IMR-90 (cell line): ENCODE results near the gene SAMD4B. TPM values are rescaled to one million over a fixed set of nuclear protein-coding genes. Genes with fewer than 3 reads are reported as not detected.

Source experiments
- ATAC-seq: fragments of 200-7000 bp; cut with Tn5 transposase; 2 replicates; pipeline ENCODE4 v1.9.1; 2020; ENCODE audit warnings: low read depth, mild to moderate bottlenecking, moderate library complexity
- BruUV-seq: library from RNA; stranded (reverse); fragments of 400-500 nt; replicated peaks from 2 replicates; lab custom pipeline; 2021; lab: Mats Ljungman, UMichigan
- CTCF ChIA-PET: fragments of 300-600 bp; formaldehyde crosslinking; extraction: SDS; loops from one replicate; lab custom pipeline; 2021; ENCODE audit warnings: antibody characterized with exemption; lab: Yijun Ruan, JAX
- POLR2A ChIA-PET: fragments of 300-600 bp; sonication (Branson Sonifier 250); formaldehyde crosslinking; loops from one replicate; lab custom pipeline; 2022; ENCODE audit warnings: antibody characterized with exemption; ENCODE audit not compliant: unreplicated experiment; lab: Charles Lee
- DNase-seq: peaks from one replicate; pipeline ENCODE4 v3.0.0; 2013
- H2AFZ ChIP-seq: replicated peaks from 2 replicates; pipeline ENCODE3; 2013; ENCODE audit warnings: low read length, mild to moderate bottlenecking; ENCODE audit not compliant: poor library complexity
- H2AK5ac ChIP-seq: 2 replicates; pipeline ENCODE4 v1.6.1; 2013; ENCODE audit warnings: low read depth, low read length, inconsistent platforms
- H2AK9ac ChIP-seq: replicated peaks from 2 replicates; pipeline ENCODE3; 2013; ENCODE audit warnings: mild to moderate bottlenecking, low read depth, low read length, moderate library complexity; ENCODE audit not compliant: poor library complexity
- H2BK120ac ChIP-seq: 2 replicates; pipeline ENCODE4 v1.6.1; 2013; ENCODE audit warnings: low read depth, low read length, inconsistent platforms
- H2BK15ac ChIP-seq: 3 replicates; pipeline ENCODE4 v1.6.1; 2013; ENCODE audit warnings: low read depth, low read length, inconsistent platforms
- H2BK20ac ChIP-seq: 2 replicates; pipeline ENCODE4 v1.6.1; 2013; ENCODE audit warnings: low read depth, mild to moderate bottlenecking, inconsistent platforms, low read length, moderate library complexity
- H2BK5ac ChIP-seq: 2 replicates; pipeline ENCODE4 v1.6.1; 2013; ENCODE audit warnings: mild to moderate bottlenecking, low read depth, low read length, inconsistent platforms; ENCODE audit not compliant: poor library complexity, severe bottlenecking
- H3K14ac ChIP-seq: replicated peaks from 2 replicates; pipeline ENCODE4 v1.6.1; 2013; ENCODE audit warnings: low read depth, low read length, inconsistent platforms
- H3K18ac ChIP-seq: 2 replicates; pipeline ENCODE4 v1.6.1; 2013; ENCODE audit warnings: low read depth, low read length, control low read depth
- H3K23ac ChIP-seq: 2 replicates; pipeline ENCODE4 v1.6.1; 2013; ENCODE audit warnings: low read depth, low read length, inconsistent platforms
- H3K27ac ChIP-seq: 2 replicates; pipeline ENCODE4 v1.5.1; 2013; ENCODE audit warnings: mild to moderate bottlenecking, control low read depth, low read length; ENCODE audit not compliant: insufficient read depth
- H3K27me3 ChIP-seq: 2 replicates; pipeline ENCODE4 v1.6.1; 2013; ENCODE audit warnings: low read length; ENCODE audit not compliant: control insufficient read depth, insufficient read depth
- H3K36me3 ChIP-seq: 2 replicates; pipeline ENCODE4 v1.6.1; 2013; ENCODE audit warnings: low read length, mixed read lengths; ENCODE audit not compliant: control insufficient read depth, insufficient read depth
- H3K4ac ChIP-seq: 2 replicates; pipeline ENCODE4 v1.6.1; 2013; ENCODE audit warnings: low read depth, low read length, inconsistent platforms
- H3K4me1 ChIP-seq: 2 replicates; pipeline ENCODE4 v1.6.1; 2013; ENCODE audit warnings: low read length, mixed read lengths; ENCODE audit not compliant: control insufficient read depth, insufficient read depth
- H3K4me2 ChIP-seq: 2 replicates; pipeline ENCODE4 v1.6.1; 2013; ENCODE audit warnings: low read depth, mild to moderate bottlenecking, control low read depth, low read length, moderate library complexity
- H3K4me3 ChIP-seq: 2 replicates; pipeline ENCODE4 v1.5.1; 2013; ENCODE audit warnings: low read depth, mild to moderate bottlenecking, control low read depth, low read length, moderate library complexity; ENCODE audit not compliant: insufficient read depth
- H3K56ac ChIP-seq: 2 replicates; pipeline ENCODE4 v1.6.1; 2013; ENCODE audit warnings: low read length, inconsistent platforms; ENCODE audit not compliant: insufficient read depth; ENCODE audit errors: extremely low read depth
- H3K79me1 ChIP-seq, 2 experiments: 2 replicates each; pipeline ENCODE4 v1.6.1; 2013; ENCODE audit warnings: low read length in 2 of 2, inconsistent platforms in 1 of 2, low read depth in 1 of 2
- H3K9ac ChIP-seq: 2 replicates; pipeline ENCODE4 v1.6.1; 2013; ENCODE audit warnings: low read depth, low read length, control low read depth
- H3K9me1 ChIP-seq: 2 replicates; pipeline ENCODE4 v1.6.1; 2013; ENCODE audit warnings: low read length, inconsistent platforms; ENCODE audit not compliant: insufficient read depth
- H3K9me3 ChIP-seq: 2 replicates; pipeline ENCODE4 v1.6.1; 2013; ENCODE audit warnings: low read length; ENCODE audit not compliant: control insufficient read depth, insufficient read depth
- H4K20me1 ChIP-seq: 2 replicates; pipeline ENCODE4 v1.6.1; 2013; ENCODE audit warnings: low read length, inconsistent platforms; ENCODE audit not compliant: insufficient read depth
- H4K5ac ChIP-seq: 2 replicates; pipeline ENCODE4 v1.6.1; 2013; ENCODE audit warnings: mild to moderate bottlenecking, low read depth, low read length, control low read depth
- H4K8ac ChIP-seq, 2 experiments: 2 replicates each; pipeline ENCODE4 v1.6.1; 2013; ENCODE audit warnings: low read depth in 2 of 2, low read length in 2 of 2, control low read depth in 1 of 2, inconsistent platforms in 1 of 2
- H4K91ac ChIP-seq: 2 replicates; pipeline ENCODE4 v1.6.1; 2013; ENCODE audit warnings: low read depth, low read length, inconsistent platforms; ENCODE audit not compliant: insufficient read depth
- BHLHE40 ChIP-seq: fragments of 150-350 bp; IDR thresholded peaks from 2 replicates; pipeline ENCODE4 v1.6.1; 2016; ENCODE audit warnings: mild to moderate bottlenecking, low read depth, low read length
- CEBPB ChIP-seq: IDR thresholded peaks from 2 replicates; pipeline ENCODE4 v1.6.1; 2012; ENCODE audit warnings: low read depth, low read length, improper control_type of control experiment
- CHD1 ChIP-seq: IDR thresholded peaks from 2 replicates; pipeline ENCODE4 v1.6.1; 2012; ENCODE audit warnings: low read depth, low read length, improper control_type of control experiment
- CTCF ChIP-seq: conservative IDR thresholded peaks from 2 replicates; pipeline ENCODE4 v1.5.1; 2012; ENCODE audit warnings: mild to moderate bottlenecking, low read depth, low read length, improper control_type of control experiment
- FOS ChIP-seq: fragments of 150-350 bp; IDR thresholded peaks from 2 replicates; pipeline ENCODE4 v1.6.1; 2016; ENCODE audit warnings: low read depth, low read length
- MAFK ChIP-seq: IDR thresholded peaks from 2 replicates; pipeline ENCODE4 v1.6.1; 2012; ENCODE audit warnings: low read depth, low read length, improper control_type of control experiment
- MAZ ChIP-seq: IDR thresholded peaks from 2 replicates; pipeline ENCODE4 v1.6.1; 2012; ENCODE audit warnings: low read depth, mild to moderate bottlenecking, low read length, improper control_type of control experiment, moderate library complexity, borderline replicate concordance
- MXI1 ChIP-seq: IDR thresholded peaks from 2 replicates; pipeline ENCODE4 v1.6.1; 2012; ENCODE audit warnings: low read depth, mild to moderate bottlenecking, low read length, moderate library complexity, borderline replicate concordance
- NFE2L2 ChIP-seq: fragments of 150-350 bp; IDR thresholded peaks from 2 replicates; pipeline ENCODE4 v1.6.1; 2016; ENCODE audit warnings: low read depth, mild to moderate bottlenecking, low read length
- POLR2A ChIP-seq: IDR thresholded peaks from 2 replicates; pipeline ENCODE4 v1.6.1; 2012; ENCODE audit warnings: mild to moderate bottlenecking, low read depth, low read length
- RAD21 ChIP-seq: IDR thresholded peaks from 2 replicates; pipeline ENCODE4 v1.6.1; 2012; ENCODE audit warnings: low read length, improper control_type of control experiment
- RCOR1 ChIP-seq: IDR thresholded peaks from 2 replicates; pipeline ENCODE4 v1.6.1; 2012; ENCODE audit warnings: mild to moderate bottlenecking, low read length, improper control_type of control experiment; ENCODE audit not compliant: insufficient replicate concordance
- SMC3 ChIP-seq: fragments of 150-350 bp; IDR thresholded peaks from 2 replicates; pipeline ENCODE4 v1.6.1; 2016; ENCODE audit warnings: low read depth, mild to moderate bottlenecking, antibody characterized with exemption, low read length, moderate library complexity
- WGBS, 2 experiments: methylation state at CpG; one replicate each; pipeline versions ENCODE4 v1.1.5 to v1.1.7; 2013; ENCODE audit warnings: missing lambda C conversion rate in 2 of 2; ENCODE audit not compliant: insufficient read length in 1 of 2; ENCODE audit errors: extremely low coverage in 2 of 2; 5-methylcytosine and 5-hydroxymethylcytosine counted together
- dilution Hi-C: fragments of 300-500 bp; cut with HindIII; formaldehyde crosslinking; loops from one replicate; pipeline ENCODE4 v1.14.3; 2018; ENCODE audit warnings: low sequenced_read_pairs; ENCODE audit not compliant: unreplicated experiment
- in situ Hi-C: fragments of 300-500 bp; cut with MboI; formaldehyde crosslinking; loops from 3 replicates; pipeline ENCODE4 v1.14.3; 2019; ENCODE audit warnings: low sequenced_read_pairs, inconsistent platforms, mixed read lengths
- intact Hi-C: fragments of 100-400 bp; cut with micrococcal nuclease; formaldehyde crosslinking; loops from 2 replicates; pipeline ENCODE4 v1.10.0; 2022
- polyA plus RNA-seq, 3 experiments: library from polyadenylated mRNA; depleted of rRNA; stranded (reverse); fragments of >200 nt; gene quantifications; 2 replicates each; pipeline ENCODE4 v1.2.3, GENCODE V29; 2012; ENCODE audit warnings: low replicate concordance in 1 of 3
- total RNA-seq: library from RNA; depleted of rRNA; stranded (reverse); fragments of >200 nt; gene quantifications from 2 replicates; pipeline ENCODE4 v1.2.3, GENCODE V29; 2012
- TF ChIP-seq, protein P1 (sequence below): fragments of 150-350 bp; IDR thresholded peaks from 2 replicates; pipeline ENCODE4 v1.6.1; 2017; ENCODE audit warnings: mild to moderate bottlenecking, antibody characterized with exemption, low read length, low read depth

The SAMD4B gene
- total and polyA plus RNA-seq, 2 of the 4 experiments (the other 2 are of a cell fraction) = 18.3 to 97.2 TPM

DNA sequence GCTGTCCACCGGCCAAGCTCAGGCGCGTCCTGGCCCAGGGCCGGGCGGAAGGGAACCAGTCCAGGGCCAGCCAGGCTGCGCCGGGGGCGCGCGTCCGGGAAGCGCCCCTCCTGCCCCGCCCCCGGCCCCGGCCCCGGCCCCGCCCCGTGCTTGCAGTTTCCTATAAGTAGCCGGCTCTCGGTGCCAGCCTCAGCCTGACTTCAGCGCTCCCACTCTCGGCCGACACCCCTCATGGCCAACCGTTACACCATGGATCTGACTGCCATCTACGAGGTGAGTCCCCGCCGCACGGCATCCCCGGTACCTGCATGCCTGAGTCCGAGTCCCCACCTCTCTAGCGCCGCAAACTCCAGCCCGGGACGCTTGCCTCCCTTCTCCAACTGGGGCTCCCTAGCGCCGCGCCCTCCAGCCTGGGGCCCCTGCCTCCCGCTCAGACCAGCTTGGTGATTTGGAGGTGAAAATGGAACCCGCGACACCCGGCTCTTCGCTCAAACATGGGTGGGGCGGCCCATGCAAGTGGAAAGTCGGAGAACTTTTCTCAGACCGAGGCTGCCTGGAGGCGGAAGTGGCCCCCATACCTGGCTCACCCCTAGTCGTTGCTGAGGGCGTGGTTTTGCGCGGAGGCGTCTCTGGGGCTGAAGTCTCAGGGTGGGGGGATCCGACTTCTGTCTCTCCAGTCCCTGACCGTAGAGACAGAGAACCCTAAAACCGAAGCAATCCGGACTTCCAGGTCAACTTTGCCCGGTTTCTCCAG is 64.6 kb downstream of the SAMD4B start, which contains the start of gene ZFP36:
Gene ZFP36, plus strand, starts transcription at position 192 of the 754 bp plus-strand sequence. Its CDS starts 58 bp downstream, at position 250.
- H3K79me1 ChIP-seq = peaks cover 0 to 37% of the 10 kb centered on the region in 2 experiments; a peak in 2 of 4 replicates
- 4% methylated on average over 10 of the region's 56 CpGs; no CpG with 5 or more reads in 1 of the 2 experiments for WGBS, 2 experiments
- H2BK120ac ChIP-seq = peak within 1 kb of the TSS; percentile 90
- H4K8ac ChIP-seq = peak within 1 kb of the TSS; percentile 59 to 64; a peak in 3 of 4 replicates
- H3K27me3 ChIP-seq = no peaks in the 10 kb centered on the region
- H2BK15ac ChIP-seq = peak within 1 kb of the TSS; percentile 82; the same call in 2 of the 3 replicates
- TF ChIP-seq CEBPB (no peak), MAFK (no peak), MXI1 (no peak; the same call in 1 of the 2 replicates), FOS (no peak), RAD21 (no peak), RCOR1 (peak; percentile 35), BHLHE40 (peak; percentile 2; the same call in 1 of the 2 replicates), CHD1 (peak; percentile 99), CTCF (no peak), POLR2A (peak; percentile 98), SMC3 (no peak), NFE2L2 (peak; percentile 25; the same call in 1 of the 2 replicates), MAZ (peak; percentile 75)
- TF ChIP-seq, protein P1, sequence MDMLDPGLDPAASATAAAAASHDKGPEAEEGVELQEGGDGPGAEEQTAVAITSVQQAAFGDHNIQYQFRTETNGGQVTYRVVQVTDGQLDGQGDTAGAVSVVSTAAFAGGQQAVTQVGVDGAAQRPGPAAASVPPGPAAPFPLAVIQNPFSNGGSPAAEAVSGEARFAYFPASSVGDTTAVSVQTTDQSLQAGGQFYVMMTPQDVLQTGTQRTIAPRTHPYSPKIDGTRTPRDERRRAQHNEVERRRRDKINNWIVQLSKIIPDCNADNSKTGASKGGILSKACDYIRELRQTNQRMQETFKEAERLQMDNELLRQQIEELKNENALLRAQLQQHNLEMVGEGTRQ = peak; percentile 63
- in situ Hi-C loops (no loop called here), dilution Hi-C loops (no loop called here), intact Hi-C loops (no loop called here)
- peak within 1 kb of the TSS; percentile 98 for H3K14ac ChIP-seq
- H2AK5ac ChIP-seq = peak within 1 kb of the TSS; percentile 91
- POLR2A ChIA-PET = interaction anchor here (0.6 to 1.9 kb wide), 4 partner anchors 9 to 29 kb away, joined by 3 to 14 read pairs (median 4); partner anchors contain the start of genes MED29, PAF1 and RPS16
- peak within 1 kb of the TSS; percentile 95 for H3K4ac ChIP-seq
- peak within 1 kb of the TSS; percentile 92 for H3K27ac ChIP-seq
- BruUV-seq = TSS peak; percentile 71
- H2AK9ac ChIP-seq = peak within 1 kb of the TSS; percentile 98
- no peaks in the 10 kb centered on the region for H3K9me3 ChIP-seq
- peaks cover 31% of the 10 kb centered on the region for H4K20me1 ChIP-seq
- peaks cover 31% of the 10 kb centered on the region for H3K4me1 ChIP-seq
- H4K91ac ChIP-seq = peak within 1 kb of the TSS; percentile 91
- peak within 1 kb of the TSS; percentile 64; the same call in 1 of the 2 replicates for H2BK20ac ChIP-seq
- H3K56ac ChIP-seq = peak within 1 kb of the TSS; percentile 47
- peak within 1 kb of the TSS; percentile 91 for H2BK5ac ChIP-seq
- H4K5ac ChIP-seq = peak within 1 kb of the TSS; percentile 86
- peaks cover 15% of the 10 kb centered on the region for H3K36me3 ChIP-seq
- peaks cover 6% of the 10 kb centered on the region for H3K9me1 ChIP-seq
- H3K4me3 ChIP-seq = peak within 1 kb of the TSS; percentile 68
- peak within 1 kb of the TSS; percentile 93 for H3K9ac ChIP-seq
- peak; percentile 83 for DNase-seq
- H3K4me2 ChIP-seq = peak within 1 kb of the TSS; percentile 93
- H3K23ac ChIP-seq = peak within 1 kb of the TSS; percentile 94
- peak within 1 kb of the TSS; percentile 94 for H3K18ac ChIP-seq
- ATAC-seq = peak; percentile 19
- CTCF ChIA-PET = no interaction called here
- H2AFZ ChIP-seq = peak within 1 kb of the TSS; percentile 84
